LNCAP (cell line): Measurements from ENCODE around the gene ZNF710.

Source experiments
- CTCF ChIP-seq: fragments of 450-650 bp; IDR thresholded peaks from 2 replicates; pipeline ENCODE4 v1.5.1; 2017; ENCODE audit warnings: mild to moderate bottlenecking

The ZNF710 gene

GRCh38 chr15:90075420-90076289 lies 74.5 kb downstream of the ZNF710 start:
- TF ChIP-seq CTCF = no peak

GRCh38 chr15:90076716-90077115 lies 75.6 kb downstream of the ZNF710 start:
- TF ChIP-seq CTCF = no peak

- no peak for TF ChIP-seq CTCF
These were observed 77.8 kb downstream of the ZNF710 start for GRCh38 chr15:90078965-90079364.

- no peak for TF ChIP-seq CTCF
These were observed 78.7 kb downstream of the ZNF710 start for GRCh38 chr15:90079619-90080457.

- no peak for TF ChIP-seq CTCF
These were observed 79.3 kb downstream of the ZNF710 start for GRCh38 chr15:90080458-90080755.

- no peak for TF ChIP-seq CTCF
These were observed 79.8 kb downstream of the ZNF710 start for GRCh38 chr15:90080818-90081393.

- TF ChIP-seq CTCF = no peak
These were observed 81.1 kb downstream of the ZNF710 start for GRCh38 chr15:90082140-90082715.
